Endothelial cell of umbilical vein (primary cell): ENCODE measurements around the gene ZNF543. TPM values are rescaled to one million over a fixed set of nuclear protein-coding genes. Genes with fewer than 3 reads are reported as not detected.
"Not testable (repeated sequence)": the region's sequence is repeated elsewhere in the genome, so short reads cannot be mapped to it uniquely, and the experiment has no call there.

Experiments used
- BruUV-seq: library from RNA; stranded (reverse); fragments of 400-500 nt; replicated peaks from 2 replicates; lab custom pipeline; 2021; lab: Mats Ljungman, UMichigan
- CTCF ChIA-PET: fragments of 300-600, 350-600 bp; sonication (Branson Sonifier 250); formaldehyde crosslinking; loops from one replicate; lab custom pipeline; 2021; ENCODE audit warnings: antibody characterized with exemption, inconsistent platforms; lab: Charles Lee
- POLR2A ChIA-PET: fragments of 300-600, 350-600 bp; sonication (Branson Sonifier 250); formaldehyde crosslinking; loops from one replicate; lab custom pipeline; 2021; ENCODE audit warnings: antibody characterized with exemption, inconsistent platforms; lab: Charles Lee
- DNase-seq: peaks from one replicate; pipeline ENCODE4 v3.0.0-alpha.2; 2011; ENCODE audit warnings: low read depth, low spot score
- FAIRE-seq: peaks from 2 replicates; lab custom pipeline; 2011; peaks lifted over from hg19 to GRCh38; lab: Jason Lieb, UNC
- H2AFZ ChIP-seq: 2 replicates; pipeline ENCODE4 v1.6.0; 2012; ENCODE audit warnings: low read depth, low read length, control low read depth, inconsistent platforms
- H3K27ac ChIP-seq: 2 replicates; pipeline ENCODE4 v1.5.1; 2011; ENCODE audit warnings: low read depth, mild to moderate bottlenecking, control low read depth, low read length, moderate library complexity; ENCODE audit not compliant: insufficient read depth
- H3K27me3 ChIP-seq, 2 experiments: 2 replicates each; pipeline versions ENCODE4 v1.6.0 to v1.6.1; 2011; ENCODE audit warnings: low read length in 2 of 2, mixed read lengths in 1 of 2; ENCODE audit not compliant: control insufficient read depth in 2 of 2, insufficient read depth in 2 of 2
- H3K36me3 ChIP-seq, 2 experiments: 2 replicates in 1 of 2; 3 replicates in 1 of 2; pipeline ENCODE4 v1.5.1; 2011; ENCODE audit warnings: low read length in 2 of 2, mild to moderate bottlenecking in 1 of 2, moderate library complexity in 1 of 2; ENCODE audit not compliant: control insufficient read depth in 2 of 2, insufficient read depth in 2 of 2; ENCODE audit errors: extremely low read depth in 1 of 2
- H3K4me1 ChIP-seq: 3 replicates; pipeline ENCODE4 v1.5.1; 2011; ENCODE audit warnings: mild to moderate bottlenecking, low read length; ENCODE audit not compliant: control insufficient read depth, insufficient read depth; ENCODE audit errors: extremely low read depth
- H3K4me2 ChIP-seq: 2 replicates; pipeline ENCODE4 v1.6.1; 2011; ENCODE audit warnings: low read length, control low read depth, mixed read lengths; ENCODE audit not compliant: insufficient read depth
- H3K4me3 ChIP-seq, 3 experiments: fragments of 200-600 bp in 1 of 3; sonication (generic), shearing (Covaris generic) in 1 of 3; replicated peaks in 1 of 3; 2 replicates each; pipeline ENCODE4 v1.5.1; 2011 to 2016; ENCODE audit warnings: control low read depth in 3 of 3, low read length in 3 of 3, mild to moderate bottlenecking in 2 of 3, inconsistent platforms in 1 of 3, low read depth in 1 of 3, moderate library complexity in 1 of 3; ENCODE audit not compliant: insufficient read depth in 1 of 3
- H3K79me2 ChIP-seq: 2 replicates; pipeline ENCODE4 v1.6.0; 2012; ENCODE audit warnings: low read length, inconsistent platforms; ENCODE audit not compliant: control insufficient read depth, insufficient read depth
- H3K9ac ChIP-seq: replicated peaks from 2 replicates; pipeline ENCODE3; 2011; ENCODE audit warnings: low read length, control low read depth; ENCODE audit not compliant: insufficient read depth; ENCODE audit errors: extremely low read depth
- H3K9me1 ChIP-seq: replicated peaks from 3 replicates; pipeline ENCODE4 v1.6.0; 2011; ENCODE audit warnings: mild to moderate bottlenecking, low read length; ENCODE audit not compliant: control insufficient read depth, insufficient read depth; ENCODE audit errors: extremely low read depth
- H3K9me3 ChIP-seq: replicated peaks from 2 replicates; pipeline ENCODE4 v1.5.1; 2012; ENCODE audit warnings: low read length, inconsistent platforms; ENCODE audit not compliant: control insufficient read depth, insufficient read depth
- H4K20me1 ChIP-seq: replicated peaks from 2 replicates; pipeline ENCODE3; 2011; ENCODE audit warnings: mild to moderate bottlenecking, low read length; ENCODE audit not compliant: control insufficient read depth, insufficient read depth; ENCODE audit errors: extremely low read depth
- EZH2 ChIP-seq: IDR thresholded peaks from 2 replicates; pipeline ENCODE4 v1.6.1; 2012; ENCODE audit warnings: borderline replicate concordance, low read depth, mild to moderate bottlenecking, moderate library complexity, low read length, inconsistent platforms; ENCODE audit not compliant: severe bottlenecking
- FOS ChIP-seq: IDR thresholded peaks from 2 replicates; pipeline ENCODE4 v1.6.1; 2011; ENCODE audit warnings: mild to moderate bottlenecking, low read length, moderate library complexity, borderline replicate concordance; ENCODE audit not compliant: insufficient read depth
- GATA2 ChIP-seq: IDR thresholded peaks from 2 replicates; pipeline ENCODE4 v1.7.0; 2011; ENCODE audit warnings: low read depth, mild to moderate bottlenecking, moderate library complexity, mixed read lengths, low read length; ENCODE audit not compliant: insufficient read length, insufficient read depth
- JUN ChIP-seq: IDR thresholded peaks from 2 replicates; pipeline ENCODE4 v1.6.1; 2011; ENCODE audit warnings: borderline replicate concordance, low read depth; ENCODE audit not compliant: insufficient read length, insufficient read depth
- MYC ChIP-seq: IDR thresholded peaks from one replicate; pipeline ENCODE4 v1.6.1; 2011; ENCODE audit warnings: mild to moderate bottlenecking, low read depth, low read length
- POLR2A ChIP-seq: IDR thresholded peaks from 2 replicates; pipeline ENCODE4 v1.6.1; 2012; ENCODE audit warnings: low read depth, mild to moderate bottlenecking, control low read depth, low read length
- POLR2AphosphoS5 ChIP-seq: IDR thresholded peaks from 2 replicates; pipeline ENCODE4 v1.6.1; 2012; ENCODE audit warnings: low read depth, mild to moderate bottlenecking, control low read depth, low read length, moderate library complexity; ENCODE audit not compliant: insufficient read depth
- dilution Hi-C: fragments of 300-500 bp; cut with MboI; formaldehyde crosslinking; loops from one replicate; pipeline ENCODE4 v1.15.0; 2019; ENCODE audit warnings: low sequenced_read_pairs; ENCODE audit not compliant: extremely low pct_ligation_motif_present
- intact Hi-C: fragments of 100-400 bp; cut with micrococcal nuclease; formaldehyde crosslinking; loops from one replicate; pipeline ENCODE4 v1.10.0; 2022
- polyA plus RNA-seq, 4 experiments: library from polyadenylated mRNA; depleted of rRNA in 3 of 4; stranded (reverse) in 3 of 4; unstranded in 1 of 4; fragments of >200 nt; gene quantifications; 2 replicates each; pipeline versions ENCODE4 v1.2.1 to v1.2.3, GENCODE V29; 2011 to 2012; ENCODE audit warnings: missing spikeins in 1 of 4
- total RNA-seq: library from RNA; stranded (reverse); gene quantifications from 2 replicates; pipeline ENCODE4 v1.2.3, GENCODE V29; 2021
- TF ChIP-seq, protein P1 (sequence below), 2 donors: IDR thresholded peaks; 1 replicate in 1 of 2; 2 replicates in 1 of 2; pipeline ENCODE4 v1.5.1; 2011; ENCODE audit warnings: low read length in 2 of 2, mild to moderate bottlenecking in 2 of 2, moderate library complexity in 2 of 2, control low read depth in 1 of 2, inconsistent platforms in 1 of 2, low read depth in 1 of 2; ENCODE audit not compliant: insufficient read depth in 1 of 2; ENCODE audit errors: extremely low read depth in 1 of 2
- TF ChIP-seq, protein P2 (sequence below): IDR thresholded peaks from 2 replicates; pipeline ENCODE4 v1.6.1; 2011; ENCODE audit not compliant: insufficient read depth, insufficient read length

The ZNF543 gene
- total and polyA plus RNA-seq, 2 donors (not counting 3 experiments of a cell fraction or from before 2014, with no cell fraction given): 1.1 to 5.3 TPM

- H3K79me2 ChIP-seq: no peaks in the 10 kb centered on the region
- ChIA-PET POLR2A (no interaction called here), CTCF (no interaction called here)
- no TSS peak for BruUV-seq
- DNase-seq (no peak), FAIRE-seq (no peak)
- no peaks in the 10 kb centered on the region for H3K4me1 ChIP-seq
- dilution Hi-C loops: no loop called here
- peaks cover 13% of the 10 kb centered on the region for H3K9me3 ChIP-seq
- no peak overlapping the region for H3K4me3 ChIP-seq
- no peaks in the 10 kb centered on the region for H3K9me1 ChIP-seq
- no peaks in the 10 kb centered on the region for H3K27me3 ChIP-seq
- H3K27ac ChIP-seq: no peak overlapping the region
- no peaks in the 10 kb centered on the region for H4K20me1 ChIP-seq
- no peak overlapping the region for H3K4me2 ChIP-seq
- TF ChIP-seq POLR2A (no peak), JUN (no peak), POLR2AphosphoS5 (no peak), GATA2 (no peak), EZH2 (no peak), MYC (no peak), FOS (no peak)
- TF ChIP-seq, protein P1, sequence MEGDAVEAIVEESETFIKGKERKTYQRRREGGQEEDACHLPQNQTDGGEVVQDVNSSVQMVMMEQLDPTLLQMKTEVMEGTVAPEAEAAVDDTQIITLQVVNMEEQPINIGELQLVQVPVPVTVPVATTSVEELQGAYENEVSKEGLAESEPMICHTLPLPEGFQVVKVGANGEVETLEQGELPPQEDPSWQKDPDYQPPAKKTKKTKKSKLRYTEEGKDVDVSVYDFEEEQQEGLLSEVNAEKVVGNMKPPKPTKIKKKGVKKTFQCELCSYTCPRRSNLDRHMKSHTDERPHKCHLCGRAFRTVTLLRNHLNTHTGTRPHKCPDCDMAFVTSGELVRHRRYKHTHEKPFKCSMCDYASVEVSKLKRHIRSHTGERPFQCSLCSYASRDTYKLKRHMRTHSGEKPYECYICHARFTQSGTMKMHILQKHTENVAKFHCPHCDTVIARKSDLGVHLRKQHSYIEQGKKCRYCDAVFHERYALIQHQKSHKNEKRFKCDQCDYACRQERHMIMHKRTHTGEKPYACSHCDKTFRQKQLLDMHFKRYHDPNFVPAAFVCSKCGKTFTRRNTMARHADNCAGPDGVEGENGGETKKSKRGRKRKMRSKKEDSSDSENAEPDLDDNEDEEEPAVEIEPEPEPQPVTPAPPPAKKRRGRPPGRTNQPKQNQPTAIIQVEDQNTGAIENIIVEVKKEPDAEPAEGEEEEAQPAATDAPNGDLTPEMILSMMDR (IDR thresholded peaks at IDR 0.05; ENCODE audit: extremely low read depth in 1 of 2, insufficient read depth in 1 of 2, low read depth in 1 of 2, low read length in 2 of 2): no peak
- TF ChIP-seq, protein P2, sequence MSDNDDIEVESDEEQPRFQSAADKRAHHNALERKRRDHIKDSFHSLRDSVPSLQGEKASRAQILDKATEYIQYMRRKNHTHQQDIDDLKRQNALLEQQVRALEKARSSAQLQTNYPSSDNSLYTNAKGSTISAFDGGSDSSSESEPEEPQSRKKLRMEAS: no peak
- no peak overlapping the region for H3K9ac ChIP-seq
- peaks cover 0 to 18% of the 10 kb centered on the region in 2 experiments for H3K36me3 ChIP-seq
- H2AFZ ChIP-seq: no peak overlapping the region
- intact Hi-C loops: no loop called here
Observed at GRCh38 chr19:57374179-57374578, 53.9 kb downstream of the ZNF543 start.

GRCh38 chr19:57374647-57375046, 54.4 kb downstream of the ZNF543 start:
- H3K4me2 ChIP-seq, POLR2A ChIA-PET, H3K9ac ChIP-seq, H4K20me1 ChIP-seq, H3K4me3 ChIP-seq, intact Hi-C loops, DNase-seq, H3K9me1 ChIP-seq, H3K27ac ChIP-seq, H3K27me3 ChIP-seq, H2AFZ ChIP-seq, H3K4me1 ChIP-seq, CTCF ChIA-PET, FAIRE-seq, BruUV-seq, H3K79me2 ChIP-seq, dilution Hi-C loops: not testable (repeated sequence)
- Histone ChIP-seq H3K36me3 (peaks cover 0 to 18% of the 10 kb centered on the region in 2 experiments), H3K9me3 (peaks cover 13% of the 10 kb centered on the region)
